Ishikawa (cell line): ENCODE measurements around the gene RSU1.

ENCODE experiments used
- CEBPB ChIP-seq: IDR thresholded peaks from 2 replicates; pipeline ENCODE4 v1.6.1; 2012
- CREB1 ChIP-seq: IDR thresholded peaks from 2 replicates; pipeline ENCODE4 v1.6.1; 2012; ENCODE audit warnings: low read depth
- EGR1 ChIP-seq: IDR thresholded peaks from 2 replicates; pipeline ENCODE4 v1.6.1; 2012
- EP300 ChIP-seq: IDR thresholded peaks from 2 replicates; pipeline ENCODE4 v1.6.1; 2012; ENCODE audit warnings: borderline replicate concordance
- FOXM1 ChIP-seq: IDR thresholded peaks from 2 replicates; pipeline ENCODE4 v1.6.1; 2012; ENCODE audit warnings: low read depth, borderline replicate concordance
- MAX ChIP-seq: IDR thresholded peaks from 2 replicates; pipeline ENCODE4 v1.6.1; 2012
- NFIC ChIP-seq: IDR thresholded peaks from 2 replicates; pipeline ENCODE4 v1.6.1; 2012
- RAD21 ChIP-seq: IDR thresholded peaks from 2 replicates; pipeline ENCODE4 v1.6.1; 2012; ENCODE audit warnings: low read depth
- REST ChIP-seq: IDR thresholded peaks from 2 replicates; pipeline ENCODE4 v1.6.1; 2012; ENCODE audit warnings: low read depth, mild to moderate bottlenecking
- TAF1 ChIP-seq: IDR thresholded peaks from 2 replicates; pipeline ENCODE4 v1.6.1; 2012; ENCODE audit warnings: low read depth, mild to moderate bottlenecking
- TCF12 ChIP-seq: IDR thresholded peaks from 2 replicates; pipeline ENCODE4 v1.6.1; 2012; ENCODE audit warnings: low read depth
- TEAD4 ChIP-seq: IDR thresholded peaks from 2 replicates; pipeline ENCODE4 v1.6.1; 2012
- USF1 ChIP-seq: IDR thresholded peaks from 2 replicates; pipeline ENCODE4 v1.6.1; 2012
- YY1 ChIP-seq: IDR thresholded peaks from 2 replicates; pipeline ENCODE4 v1.6.1; 2012; ENCODE audit warnings: low read depth
- ZBTB7A ChIP-seq: IDR thresholded peaks from 2 replicates; pipeline ENCODE4 v1.6.1; 2012; ENCODE audit warnings: low read depth

RSU1 gene

GRCh38 chr10:16863766-16864165 is 46.5 kb upstream of the RSU1 start:
- TF ChIP-seq CREB1, result no peak

GRCh38 chr10:16857419-16857818 is 40.2 kb upstream of the RSU1 start:
- TF ChIP-seq USF1 (no peak), CEBPB (no peak), FOXM1 (no peak), CREB1 (no peak), TAF1 (no peak), NFIC (no peak), TCF12 (no peak), MAX (no peak), RAD21 (no peak), EP300 (no peak), EGR1 (no peak), REST (no peak), ZBTB7A (no peak), YY1 (no peak), TEAD4 (no peak)

GRCh38 chr10:16856567-16856966 is 39.3 kb upstream of the RSU1 start:
- no peak for TF ChIP-seq EGR1
- TF ChIP-seq CREB1, result no peak
- TF ChIP-seq TEAD4, result no peak
- no peak for TF ChIP-seq EP300
- TF ChIP-seq CEBPB, result no peak
- TF ChIP-seq ZBTB7A, result no peak
- TF ChIP-seq TCF12, result no peak
- no peak for TF ChIP-seq MAX

- TF ChIP-seq TAF1 (no peak), YY1 (no peak), REST (no peak), CEBPB (no peak), MAX (no peak), TCF12 (no peak), FOXM1 (no peak), EGR1 (no peak), USF1 (no peak), CREB1 (no peak), RAD21 (no peak), NFIC (no peak)
Observed at GRCh38 chr10:16856092-16856491, 38.9 kb upstream of the RSU1 start.

- TF ChIP-seq FOXM1, result no peak
- no peak for TF ChIP-seq YY1
- no peak for TF ChIP-seq CREB1
- no peak for TF ChIP-seq USF1
- TF ChIP-seq ZBTB7A, result no peak
- no peak for TF ChIP-seq EGR1
- TF ChIP-seq EP300, result no peak
- TF ChIP-seq TEAD4, result no peak
- TF ChIP-seq TCF12, result no peak
- TF ChIP-seq MAX, result no peak
- TF ChIP-seq TAF1, result no peak
- TF ChIP-seq REST, result no peak
- no peak for TF ChIP-seq NFIC
- no peak for TF ChIP-seq CEBPB
- no peak for TF ChIP-seq RAD21
Observed at GRCh38 chr10:16854623-16855022, 37.4 kb upstream of the RSU1 start.
